ENCODE data around the gene CMTM4. TPM values are rescaled to one million over a fixed set of nuclear protein-coding genes. Genes with fewer than 3 reads are reported as not detected.

CMTM4 gene
- total RNA-seq, 1 experiment from 2014 or later: 77.8 TPM

DNA sequence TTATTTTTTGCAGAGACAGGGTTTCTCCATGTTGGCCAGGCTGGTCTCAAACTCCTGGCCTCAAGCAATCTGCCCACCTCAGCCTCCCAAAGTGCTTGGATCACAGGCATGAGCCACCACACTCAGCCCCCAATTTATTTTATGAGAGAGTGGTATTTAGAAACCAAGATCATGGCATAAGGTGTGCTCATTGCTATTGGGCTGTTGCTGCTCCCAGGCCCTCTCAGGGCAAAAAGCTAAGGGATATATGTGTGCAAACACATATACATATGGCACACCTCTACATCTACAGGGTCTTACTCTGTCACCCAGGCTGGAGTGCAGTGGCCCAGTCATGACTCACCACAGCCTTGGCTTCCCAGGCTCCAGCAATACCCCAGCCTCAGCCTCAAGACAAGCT, 15.0 kb upstream of the CMTM4 start:
- Histone ChIP-seq H2AFZ (ENCODE audit: low read depth, low read length, poor library complexity, severe bottlenecking) (no peak overlapping the region), H3K9me3 (ENCODE audit: control insufficient read depth in 1 of 2, insufficient read depth in 1 of 2, low read depth in 1 of 2, low read length in 2 of 2) (no peaks in the 10 kb centered on the region), H3K9ac (ENCODE audit: low read length) (no peak overlapping the region), H3K4me3 (replicated peaks in 1 of 2; ENCODE audit: low read depth in 1 of 2, low read length in 2 of 2) (no peak overlapping the region), H3K27me3 (ENCODE audit: insufficient read depth, low read length) (no peaks in the 10 kb centered on the region), H3K27ac (ENCODE audit: low read depth, low read length) (no peak overlapping the region), H4K20me1 (ENCODE audit: insufficient read depth) (no peaks in the 10 kb centered on the region), H3K36me3 (ENCODE audit: control insufficient read depth in 1 of 2, insufficient read depth in 2 of 2, low read length in 2 of 2) (no peaks in the 10 kb centered on the region), H3K79me2 (ENCODE audit: insufficient read depth, low read length) (no peaks in the 10 kb centered on the region), H3K9me2 (ENCODE audit: insufficient read depth) (no peaks in the 10 kb centered on the region), H3K4me1 (ENCODE audit: control insufficient read depth in 1 of 2, insufficient read depth in 2 of 2, low read length in 2 of 2) (no peaks in the 10 kb centered on the region), H3K4me2 (ENCODE audit: low read length) (no peak overlapping the region)
- ChIA-PET RAD21 (ENCODE audit: low non-redundant PET in 1 of 2, low total read pairs in 2 of 2, uncharacterized antibody in 2 of 2, unreplicated experiment in 2 of 2) (no interaction called here), CTCF (interaction anchor here (1.2 kb wide), 1 partner anchor 29 kb away, joined by 3 read pairs; no protein-coding TSS in a partner anchor), POLR2A (no interaction called here)
- TF ChIP-seq ZFX (IDR thresholded peaks at IDR 0.05): no peak
- TF ChIP-seq ELF1 (IDR thresholded peaks at IDR 0.05; ENCODE audit: borderline replicate concordance, low read depth): no peak
- TF ChIP-seq CTCF (IDR thresholded peaks at IDR 0.05 in 2 of 3, conservative IDR thresholded peaks at IDR 0.05 in 1 of 3; ENCODE audit: borderline replicate concordance in 1 of 3, insufficient read depth in 1 of 3, low read depth in 2 of 3, low read length in 2 of 3): no peak
- no peak for TF ChIP-seq EZH2 (IDR thresholded peaks at IDR 0.05)
- TF ChIP-seq EZH2phosphoT487 (IDR thresholded peaks at IDR 0.05; ENCODE audit: borderline replicate concordance): no peak
- no peak for TF ChIP-seq CBX3 (IDR thresholded peaks at IDR 0.05; ENCODE audit: low read depth)
- no peak for TF ChIP-seq ZBTB33 (IDR thresholded peaks at IDR 0.05; ENCODE audit: extremely low read depth, insufficient replicate concordance, low read length)
- TF ChIP-seq, protein P1, sequence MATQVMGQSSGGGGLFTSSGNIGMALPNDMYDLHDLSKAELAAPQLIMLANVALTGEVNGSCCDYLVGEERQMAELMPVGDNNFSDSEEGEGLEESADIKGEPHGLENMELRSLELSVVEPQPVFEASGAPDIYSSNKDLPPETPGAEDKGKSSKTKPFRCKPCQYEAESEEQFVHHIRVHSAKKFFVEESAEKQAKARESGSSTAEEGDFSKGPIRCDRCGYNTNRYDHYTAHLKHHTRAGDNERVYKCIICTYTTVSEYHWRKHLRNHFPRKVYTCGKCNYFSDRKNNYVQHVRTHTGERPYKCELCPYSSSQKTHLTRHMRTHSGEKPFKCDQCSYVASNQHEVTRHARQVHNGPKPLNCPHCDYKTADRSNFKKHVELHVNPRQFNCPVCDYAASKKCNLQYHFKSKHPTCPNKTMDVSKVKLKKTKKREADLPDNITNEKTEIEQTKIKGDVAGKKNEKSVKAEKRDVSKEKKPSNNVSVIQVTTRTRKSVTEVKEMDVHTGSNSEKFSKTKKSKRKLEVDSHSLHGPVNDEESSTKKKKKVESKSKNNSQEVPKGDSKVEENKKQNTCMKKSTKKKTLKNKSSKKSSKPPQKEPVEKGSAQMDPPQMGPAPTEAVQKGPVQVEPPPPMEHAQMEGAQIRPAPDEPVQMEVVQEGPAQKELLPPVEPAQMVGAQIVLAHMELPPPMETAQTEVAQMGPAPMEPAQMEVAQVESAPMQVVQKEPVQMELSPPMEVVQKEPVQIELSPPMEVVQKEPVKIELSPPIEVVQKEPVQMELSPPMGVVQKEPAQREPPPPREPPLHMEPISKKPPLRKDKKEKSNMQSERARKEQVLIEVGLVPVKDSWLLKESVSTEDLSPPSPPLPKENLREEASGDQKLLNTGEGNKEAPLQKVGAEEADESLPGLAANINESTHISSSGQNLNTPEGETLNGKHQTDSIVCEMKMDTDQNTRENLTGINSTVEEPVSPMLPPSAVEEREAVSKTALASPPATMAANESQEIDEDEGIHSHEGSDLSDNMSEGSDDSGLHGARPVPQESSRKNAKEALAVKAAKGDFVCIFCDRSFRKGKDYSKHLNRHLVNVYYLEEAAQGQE (IDR thresholded peaks at IDR 0.05; ENCODE audit: low read depth): no peak
- no peak for TF ChIP-seq ATF3 (IDR thresholded peaks at IDR 0.05)
- TF ChIP-seq TCF7L2 (IDR thresholded peaks at IDR 0.05; ENCODE audit: borderline replicate concordance, extremely low read depth, insufficient read depth, insufficient read length): no peak
- no peak for TF ChIP-seq FOSL1 (IDR thresholded peaks at IDR 0.05; ENCODE audit: low read depth)
- TF ChIP-seq YY1 (IDR thresholded peaks at IDR 0.05; ENCODE audit: extremely low read depth, insufficient replicate concordance, low read depth, low read length): no peak
- TF ChIP-seq JUND (IDR thresholded peaks at IDR 0.05): no peak
- TF ChIP-seq POLR2AphosphoS5 (IDR thresholded peaks at IDR 0.05; ENCODE audit: low read depth, low read length): no peak
- TF ChIP-seq SP1 (IDR thresholded peaks at IDR 0.05; ENCODE audit: low read depth): no peak
- TF ChIP-seq SIN3A (IDR thresholded peaks at IDR 0.05; ENCODE audit: low read depth): no peak
- TF ChIP-seq ZNF274 (IDR thresholded peaks at IDR 0.05; ENCODE audit: low read depth, low read length): no peak
- BruUV-seq (replicated peaks): no TSS peak
- intact Hi-C loops (cut with micrococcal nuclease): no loop called here
- DNase-seq (ENCODE audit: low read depth, low spot score) (no peak), ATAC-seq (no peak)

All from HCT116 (cell line).